Astrocyte (in vitro differentiated cells and primary cell): ENCODE results near the gene ADSS1. TPM values are rescaled to one million over a fixed set of nuclear protein-coding genes. Genes with fewer than 3 reads are reported as not detected.

Source experiments
- DNase-seq: peaks from one replicate; pipeline ENCODE4 v3.0.0-alpha.2; 2010; ENCODE audit warnings: low read depth
- FAIRE-seq: peaks from 2 replicates; lab custom pipeline; 2011; peaks lifted over from hg19 to GRCh38; lab: Jason Lieb, UNC
- H2AFZ ChIP-seq: 2 replicates; pipeline ENCODE4 v1.6.0; 2012; ENCODE audit warnings: low read depth, low read length, inconsistent platforms
- H3K27ac ChIP-seq: 2 replicates; pipeline ENCODE4 v1.5.1; 2011; ENCODE audit warnings: low read depth, low read length, inconsistent platforms
- H3K27me3 ChIP-seq: 2 replicates; pipeline ENCODE4 v1.6.0; 2011; ENCODE audit warnings: low read length, inconsistent platforms; ENCODE audit not compliant: insufficient read depth
- H3K36me3 ChIP-seq: 2 replicates; pipeline ENCODE4 v1.5.1; 2011; ENCODE audit warnings: low read length, inconsistent platforms; ENCODE audit not compliant: insufficient read depth
- H3K4me1 ChIP-seq: 2 replicates; pipeline ENCODE4 v1.5.1; 2011; ENCODE audit warnings: low read length, inconsistent platforms; ENCODE audit not compliant: insufficient read depth
- H3K4me2 ChIP-seq: 2 replicates; pipeline ENCODE4 v1.6.0; 2012; ENCODE audit warnings: low read length, inconsistent platforms
- H3K4me3 ChIP-seq: 2 replicates; pipeline ENCODE4 v1.5.1; 2011; ENCODE audit warnings: low read depth, mild to moderate bottlenecking, low read length, inconsistent platforms; ENCODE audit not compliant: insufficient read depth
- H3K79me2 ChIP-seq: 2 replicates; pipeline ENCODE4 v1.6.0; 2012; ENCODE audit warnings: mild to moderate bottlenecking, low read length, inconsistent platforms; ENCODE audit not compliant: insufficient read depth
- H3K9ac ChIP-seq: 2 replicates; pipeline ENCODE4 v1.6.0; 2012; ENCODE audit warnings: mild to moderate bottlenecking, low read length, inconsistent platforms
- H3K9me3 ChIP-seq: 2 replicates; pipeline ENCODE4 v1.5.1; 2012; ENCODE audit warnings: low read depth, mild to moderate bottlenecking, low read length, inconsistent platforms; ENCODE audit not compliant: insufficient read depth
- H4K20me1 ChIP-seq: 2 replicates; pipeline ENCODE4 v1.6.0; 2012; ENCODE audit warnings: low read length, inconsistent platforms; ENCODE audit not compliant: insufficient read depth
- H3K27ac Mint-ChIP-seq: one replicate; pipeline ENCODE4 v1.8.0; 2021; ENCODE audit warnings: mild to moderate bottlenecking, mixed read lengths; ENCODE audit not compliant: unreplicated experiment
- H3K27me3 Mint-ChIP-seq: one replicate; pipeline ENCODE4 v1.8.0; 2021; ENCODE audit warnings: low read depth, mixed read lengths; ENCODE audit not compliant: unreplicated experiment
- H3K36me3 Mint-ChIP-seq: one replicate; pipeline ENCODE4 v1.8.0; 2021; ENCODE audit warnings: low read depth, mixed read lengths; ENCODE audit not compliant: unreplicated experiment
- H3K4me1 Mint-ChIP-seq: one replicate; pipeline ENCODE4 v1.8.0; 2021; ENCODE audit warnings: low read depth, mixed read lengths; ENCODE audit not compliant: unreplicated experiment
- H3K4me3 Mint-ChIP-seq: one replicate; pipeline ENCODE4 v1.8.0; 2021; ENCODE audit warnings: mild to moderate bottlenecking, moderate library complexity, mixed read lengths; ENCODE audit not compliant: unreplicated experiment
- H3K9me3 Mint-ChIP-seq: one replicate; pipeline ENCODE4 v1.8.0; 2021; ENCODE audit warnings: mild to moderate bottlenecking, mixed read lengths; ENCODE audit not compliant: unreplicated experiment
- EZH2 ChIP-seq: IDR thresholded peaks from 2 replicates; pipeline ENCODE4 v1.6.1; 2012; ENCODE audit warnings: mild to moderate bottlenecking, low read length, inconsistent platforms; ENCODE audit not compliant: insufficient read depth
- total RNA-seq: library from RNA; stranded (reverse); gene quantifications from 2 replicates; pipeline ENCODE4 v1.2.1, GENCODE V29; 2021
- TF ChIP-seq, protein P1 (sequence below): IDR thresholded peaks from 2 replicates; pipeline ENCODE4 v1.5.1; 2011; ENCODE audit warnings: low read depth, mild to moderate bottlenecking, inconsistent platforms, low read length, moderate library complexity; ENCODE audit not compliant: insufficient read depth

The ADSS1 gene
- total RNA-seq, 1 donor from 2014 or later = 4.4 TPM

DNA sequence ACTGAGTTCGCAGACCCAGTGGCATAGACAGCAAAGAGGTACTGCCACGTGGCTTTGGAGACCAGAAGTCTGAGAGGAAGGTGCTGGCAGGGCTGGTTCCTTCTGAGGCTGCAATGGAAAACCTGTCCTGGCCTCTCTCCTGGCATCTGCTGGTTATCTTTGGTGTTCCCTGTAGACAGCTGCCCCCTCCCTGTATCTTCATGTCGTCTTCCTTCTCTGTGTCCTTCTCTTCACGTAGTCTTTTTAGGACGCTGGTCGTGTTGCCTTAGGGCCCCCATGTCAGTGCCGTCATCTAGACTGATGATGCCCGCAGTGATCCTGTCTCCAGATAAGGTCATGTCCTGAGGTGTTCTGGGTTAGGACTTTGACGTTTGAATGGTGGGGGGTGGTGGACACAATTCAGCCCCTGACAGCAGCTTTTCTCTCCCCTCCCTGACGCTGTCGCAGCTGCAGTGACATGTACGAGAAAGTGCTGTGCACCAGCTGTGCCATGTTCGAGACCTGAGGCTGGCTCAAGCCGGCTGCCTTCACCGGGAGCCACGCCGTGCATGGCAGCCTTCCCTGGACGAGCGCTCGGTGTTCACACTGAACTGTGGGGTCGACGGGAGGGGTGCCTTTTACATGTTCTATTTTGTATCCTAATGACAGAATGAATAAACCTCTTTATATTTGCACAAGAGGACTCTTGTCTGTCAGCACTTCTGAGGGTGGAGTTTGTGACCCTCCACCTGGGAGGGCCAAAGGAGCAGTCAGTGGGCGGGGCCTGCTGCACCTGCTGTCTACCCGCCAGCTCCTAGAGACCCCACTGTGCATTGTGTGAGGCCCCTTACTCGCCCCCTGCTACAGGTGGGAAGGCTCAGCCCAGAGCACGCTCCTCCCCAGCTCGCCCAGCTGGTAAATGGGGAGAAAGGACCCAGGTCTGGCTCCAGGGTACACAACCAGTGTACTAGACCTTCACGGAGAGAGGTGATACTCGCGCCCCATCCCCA lies 35.2 kb downstream of the ADSS1 start:
- Mint-ChIP-seq H3K27ac (peak overlapping the region; percentile 34), H3K4me1 (peaks cover 7% of the 10 kb centered on the region), H3K36me3 (peaks cover 15% of the 10 kb centered on the region), H3K9me3 (no peaks in the 10 kb centered on the region), H3K4me3 (no peak overlapping the region), H3K27me3 (no peaks in the 10 kb centered on the region)
- H3K79me2 ChIP-seq = peaks cover 43% of the 10 kb centered on the region
- H3K36me3 ChIP-seq = peaks cover 9% of the 10 kb centered on the region
- H3K27me3 ChIP-seq = no peaks in the 10 kb centered on the region
- DNase-seq (no peak), FAIRE-seq (no peak)
- H3K4me3 ChIP-seq = no peak overlapping the region
- peaks cover 8% of the 10 kb centered on the region for H3K4me1 ChIP-seq
- no peak overlapping the region for H2AFZ ChIP-seq
- no peak overlapping the region for H3K4me2 ChIP-seq
- H4K20me1 ChIP-seq = peaks cover 69% of the 10 kb centered on the region
- no peak overlapping the region for H3K9ac ChIP-seq
- H3K27ac ChIP-seq = no peak overlapping the region
- no peaks in the 10 kb centered on the region for H3K9me3 ChIP-seq
- TF ChIP-seq, protein P1, sequence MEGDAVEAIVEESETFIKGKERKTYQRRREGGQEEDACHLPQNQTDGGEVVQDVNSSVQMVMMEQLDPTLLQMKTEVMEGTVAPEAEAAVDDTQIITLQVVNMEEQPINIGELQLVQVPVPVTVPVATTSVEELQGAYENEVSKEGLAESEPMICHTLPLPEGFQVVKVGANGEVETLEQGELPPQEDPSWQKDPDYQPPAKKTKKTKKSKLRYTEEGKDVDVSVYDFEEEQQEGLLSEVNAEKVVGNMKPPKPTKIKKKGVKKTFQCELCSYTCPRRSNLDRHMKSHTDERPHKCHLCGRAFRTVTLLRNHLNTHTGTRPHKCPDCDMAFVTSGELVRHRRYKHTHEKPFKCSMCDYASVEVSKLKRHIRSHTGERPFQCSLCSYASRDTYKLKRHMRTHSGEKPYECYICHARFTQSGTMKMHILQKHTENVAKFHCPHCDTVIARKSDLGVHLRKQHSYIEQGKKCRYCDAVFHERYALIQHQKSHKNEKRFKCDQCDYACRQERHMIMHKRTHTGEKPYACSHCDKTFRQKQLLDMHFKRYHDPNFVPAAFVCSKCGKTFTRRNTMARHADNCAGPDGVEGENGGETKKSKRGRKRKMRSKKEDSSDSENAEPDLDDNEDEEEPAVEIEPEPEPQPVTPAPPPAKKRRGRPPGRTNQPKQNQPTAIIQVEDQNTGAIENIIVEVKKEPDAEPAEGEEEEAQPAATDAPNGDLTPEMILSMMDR = no peak
- no peak for TF ChIP-seq EZH2

DNA sequence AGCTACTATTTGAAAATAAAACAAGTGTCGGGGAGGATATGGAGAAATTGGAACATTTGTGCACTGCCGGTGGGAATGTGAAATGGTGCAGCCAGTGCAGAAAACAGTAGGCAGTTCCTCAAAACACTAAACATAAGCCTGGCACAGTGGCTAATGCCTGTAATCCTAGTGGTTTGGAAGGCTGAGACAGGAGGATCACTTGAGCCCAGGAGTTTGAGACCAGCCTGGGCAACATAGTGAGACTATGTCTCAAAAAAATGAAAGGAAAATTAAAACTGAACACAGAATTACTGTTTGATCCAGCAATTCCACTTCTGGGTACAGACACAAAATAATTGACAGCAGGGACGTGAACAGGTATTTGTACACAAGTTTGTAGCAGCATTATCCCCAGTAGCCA lies 41.5 kb downstream of the ADSS1 start:
- Mint-ChIP-seq H3K27ac (no peak overlapping the region), H3K27me3 (no peaks in the 10 kb centered on the region), H3K4me1 (peaks cover 3% of the 10 kb centered on the region), H3K9me3 (no peaks in the 10 kb centered on the region), H3K4me3 (peak overlapping the region; percentile 23), H3K36me3 (peaks cover 17% of the 10 kb centered on the region)
- H3K79me2 ChIP-seq = no peaks in the 10 kb centered on the region
- no peaks in the 10 kb centered on the region for H3K9me3 ChIP-seq
- peaks cover 21% of the 10 kb centered on the region for H4K20me1 ChIP-seq
- H2AFZ ChIP-seq = no peak overlapping the region
- no peaks in the 10 kb centered on the region for H3K27me3 ChIP-seq
- no peak overlapping the region for H3K27ac ChIP-seq
- FAIRE-seq (no peak), DNase-seq (no peak)
- peaks cover 2% of the 10 kb centered on the region for H3K36me3 ChIP-seq
- peaks cover 3% of the 10 kb centered on the region for H3K4me1 ChIP-seq
- no peak overlapping the region for H3K4me2 ChIP-seq
- no peak overlapping the region for H3K4me3 ChIP-seq
- TF ChIP-seq, protein P1 = no peak
- no peak for TF ChIP-seq EZH2
- no peak overlapping the region for H3K9ac ChIP-seq
